DOHH2 (cell line): ENCODE data around the gene MGMT.

Experiments used
- CTCF ChIP-seq: fragments of 200-600 bp; sonication (generic); IDR thresholded peaks from one replicate; pipeline ENCODE4 v1.5.1; 2014; ENCODE audit warnings: antibody characterized with exemption, mild to moderate bottlenecking, low read depth, low read length; ENCODE audit not compliant: poor library complexity, severe bottlenecking
- EZH2phosphoT487 ChIP-seq: fragments of 200-600 bp; sonication (generic); IDR thresholded peaks from 2 replicates; pipeline ENCODE4 v1.6.1; 2017; ENCODE audit warnings: borderline replicate concordance, mild to moderate bottlenecking, antibody characterized with exemption, low read length, moderate library complexity, mixed read lengths

DNA sequence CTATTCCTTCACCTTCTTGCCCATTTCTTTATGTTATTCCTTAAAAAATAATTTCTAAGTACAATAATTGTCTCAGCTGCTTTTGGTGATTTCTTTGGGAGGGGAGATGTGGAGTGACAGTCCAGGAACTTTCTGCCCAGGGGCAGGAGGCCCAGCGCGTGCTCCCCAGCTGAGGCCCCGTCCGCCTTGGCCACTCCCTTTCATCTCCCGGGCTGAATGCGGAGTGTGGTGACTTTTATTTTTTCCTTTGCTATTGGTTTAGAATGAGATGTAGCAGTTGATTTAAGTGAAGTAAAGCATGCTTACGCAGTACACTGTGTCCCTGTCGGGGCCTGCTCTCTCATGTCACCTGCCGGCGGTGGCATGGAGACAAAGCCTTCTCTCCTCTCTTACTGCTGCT is 141.6 kb downstream of the MGMT start:
- no peak for TF ChIP-seq CTCF
- no peak for TF ChIP-seq EZH2phosphoT487
